Naive thymus-derived CD4-positive, alpha-beta T cell (primary cell): Measurements from ENCODE around the gene TPM2. TPM values are rescaled to one million over a fixed set of nuclear protein-coding genes. Genes with fewer than 3 reads are reported as not detected.

ENCODE experiments used
- ATAC-seq: fragments of 150-1000 bp; cut with Tn5 transposase; 2 replicates; pipeline ENCODE4 v1.10.0; 2021; ENCODE audit warnings: mild to moderate bottlenecking, moderate library complexity
- CTCF ChIA-PET: fragments of 350-600 bp; sonication (Branson Sonifier 250); formaldehyde crosslinking; loops from one replicate; lab custom pipeline; 2021; ENCODE audit warnings: antibody characterized with exemption; lab: Charles Lee
- POLR2A ChIA-PET: fragments of 350-600 bp; sonication (Branson Sonifier 250); formaldehyde crosslinking; loops from one replicate; lab custom pipeline; 2021; ENCODE audit warnings: antibody characterized with exemption, inconsistent platforms; lab: Charles Lee
- DNase-seq, 9 donors: peaks; one replicate each; pipeline versions ENCODE4 v3.0.0 to v3.0.0-alpha.2; 2020 to 2022; ENCODE audit warnings: mixed read lengths in 1 of 9
- H3K27ac ChIP-seq: one replicate; pipeline ENCODE4 v1.7.0; 2013; ENCODE audit warnings: mild to moderate bottlenecking, low read depth, low read length, moderate library complexity
- H3K27me3 ChIP-seq, 2 donors: one replicate each; pipeline ENCODE4 v1.7.0; 2013; ENCODE audit warnings: low read length in 2 of 2, mild to moderate bottlenecking in 2 of 2, moderate library complexity in 2 of 2; ENCODE audit not compliant: control insufficient read depth in 2 of 2, insufficient read depth in 2 of 2
- H3K36me3 ChIP-seq, 3 experiments: 1 replicate in 2 of 3; 2 replicates in 1 of 3; pipeline ENCODE4 v1.7.0; 2013; ENCODE audit warnings: low read length in 3 of 3, mild to moderate bottlenecking in 3 of 3, moderate library complexity in 1 of 3; ENCODE audit not compliant: insufficient read depth in 3 of 3, control insufficient read depth in 2 of 3
- H3K4me1 ChIP-seq, 2 donors: one replicate each; pipeline ENCODE4 v1.7.0; 2013; ENCODE audit warnings: low read length in 2 of 2, mild to moderate bottlenecking in 2 of 2, moderate library complexity in 1 of 2; ENCODE audit not compliant: control insufficient read depth in 2 of 2, insufficient read depth in 2 of 2
- H3K4me3 ChIP-seq: 2 replicates; pipeline ENCODE4 v1.7.0; 2013; ENCODE audit warnings: mild to moderate bottlenecking, low read length
- H3K9me3 ChIP-seq, 3 experiments: 1 replicate in 2 of 3; 2 replicates in 1 of 3; pipeline ENCODE4 v1.7.0; 2013; ENCODE audit warnings: low read length in 3 of 3; ENCODE audit not compliant: control insufficient read depth in 2 of 3
- H3K27ac Mint-ChIP-seq, 9 donors: one replicate each; pipeline ENCODE4 v1.8.0; 2020 to 2022; ENCODE audit warnings: mixed read lengths in 9 of 9, mild to moderate bottlenecking in 8 of 9, moderate library complexity in 5 of 9, inconsistent platforms in 2 of 9
- H3K27me3 Mint-ChIP-seq, 5 donors: one replicate each; pipeline ENCODE4 v1.8.0; 2021 to 2022; ENCODE audit warnings: mixed read lengths in 5 of 5, mild to moderate bottlenecking in 1 of 5
- H3K36me3 Mint-ChIP-seq, 5 donors: one replicate each; pipeline ENCODE4 v1.8.0; 2020 to 2022; ENCODE audit warnings: mixed read lengths in 5 of 5, mild to moderate bottlenecking in 3 of 5, inconsistent platforms in 1 of 5
- H3K4me1 Mint-ChIP-seq, 7 donors: one replicate each; pipeline ENCODE4 v1.8.0; 2020 to 2022; ENCODE audit warnings: mixed read lengths in 7 of 7, mild to moderate bottlenecking in 3 of 7, inconsistent platforms in 1 of 7
- H3K4me3 Mint-ChIP-seq, 10 donors: one replicate each; pipeline ENCODE4 v1.8.0; 2020 to 2022; ENCODE audit warnings: mild to moderate bottlenecking in 10 of 10, mixed read lengths in 10 of 10, moderate library complexity in 6 of 10, inconsistent platforms in 2 of 10
- H3K9me3 Mint-ChIP-seq, 11 donors: one replicate each; pipeline ENCODE4 v1.8.0; 2020 to 2022; ENCODE audit warnings: mixed read lengths in 11 of 11, mild to moderate bottlenecking in 4 of 11, inconsistent platforms in 1 of 11, moderate library complexity in 1 of 11
- intact Hi-C, 2 donors: fragments of 100-400 bp; cut with micrococcal nuclease; formaldehyde crosslinking; loops; one replicate each; pipeline ENCODE4 v1.15.1; 2023
- polyA plus RNA-seq, 2 donors: library from polyadenylated mRNA; unstranded; fragments of 300-500 nt; fragmentation: Illumina TruSeq; gene quantifications; one replicate each; pipeline ENCODE4 v1.2.3, GENCODE V29; 2021
- total RNA-seq, 6 experiments: library from RNA in 5 of 6; stranded (reverse) in 5 of 6; gene quantifications; 1 replicate in 5 of 6; 2 replicates in 1 of 6; pipeline ENCODE4 v1.2.3 and lab custom pipeline; 2021 to 2026

The TPM2 gene
- total and polyA plus RNA-seq, 7 experiments from 2014 or later = 0.87 to 136 (median 40.0) TPM; not detected in 1

GRCh38 chr9:35661756-35662350 lies 27.9 kb downstream of the TPM2 start:
- Histone ChIP-seq H3K4me3 (peak overlapping the region; percentile 40), H3K27ac (peak overlapping the region; percentile 50), H3K4me1 (peaks cover 39 to 49% of the 10 kb centered on the region in 2 donors), H3K36me3 (peaks cover 0 to 12% (median 9%) of the 10 kb centered on the region in 3 experiments), H3K27me3 (no peaks in the 10 kb centered on the region), H3K9me3 (no peaks in the 10 kb centered on the region)
- peaks cover 0 to 13% (median 0%) of the 10 kb centered on the region in 11 donors for H3K9me3 Mint-ChIP-seq
- no peak for ATAC-seq
- H3K4me1 Mint-ChIP-seq = peaks cover 52 to 92% (median 86%) of the 10 kb centered on the region in 7 donors
- CTCF ChIA-PET = interaction anchor here (1.1 to 10.2 kb wide), 6 partner anchors 15 to 67 kb away, joined by 3 to 107 read pairs (median 42); partner anchors contain the start of genes CD72 and SIT1
- peak overlapping the region; percentile 65 to 84 (median 73) for H3K4me3 Mint-ChIP-seq
- intact Hi-C loops = no loop called here
- H3K27me3 Mint-ChIP-seq = peaks cover 0 to 6% (median 0%) of the 10 kb centered on the region in 5 donors
- H3K36me3 Mint-ChIP-seq = peaks cover 0 to 28% (median 16%) of the 10 kb centered on the region in 5 donors
- POLR2A ChIA-PET = interaction anchor here (0.7 to 11.8 kb wide), 7 partner anchors 9 to 69 kb away, joined by 3 to 264 read pairs (median 4); partner anchors contain the start of gene SIT1
- H3K27ac Mint-ChIP-seq = peak overlapping the region; percentile 56 to 100 (median 80)
- DNase-seq = peak in 4 of 9 donors; percentile 14 to 38 (median 34)

GRCh38 chr9:35660966-35661415 lies 28.7 kb downstream of the TPM2 start:
- Histone ChIP-seq H3K27ac (peak overlapping the region; percentile 99), H3K9me3 (no peaks in the 10 kb centered on the region), H3K4me3 (peak overlapping the region; percentile 21), H3K27me3 (no peaks in the 10 kb centered on the region), H3K4me1 (peaks cover 39 to 49% of the 10 kb centered on the region in 2 donors), H3K36me3 (peaks cover 0 to 12% (median 9%) of the 10 kb centered on the region in 3 experiments)
- Mint-ChIP-seq H3K9me3 (peaks cover 0 to 13% (median 0%) of the 10 kb centered on the region in 11 donors), H3K27ac (peak overlapping the region; percentile 30 to 100 (median 69)), H3K36me3 (peaks cover 0 to 25% (median 16%) of the 10 kb centered on the region in 5 donors), H3K4me3 (peak overlapping the region; percentile 23 to 93 (median 49)), H3K4me1 (peaks cover 57 to 93% (median 87%) of the 10 kb centered on the region in 7 donors), H3K27me3 (peaks cover 0 to 6% (median 0%) of the 10 kb centered on the region in 5 donors)
- DNase-seq (no peak), ATAC-seq (no peak)
- POLR2A ChIA-PET = interaction anchor here (0.6 to 11.8 kb wide), 10 partner anchors 10 to 88 kb away, joined by 3 to 264 read pairs (median 4); partner anchors contain the start of genes CREB3, GBA2, RGP1 and SIT1
- CTCF ChIA-PET = interaction anchor here (1.1 to 10.2 kb wide), 10 partner anchors 14 to 166 kb away, joined by 3 to 107 read pairs (median 6); partner anchors contain the start of genes CD72, CREB3, SIT1 and TESK1
- intact Hi-C loops = no loop called here

GRCh38 chr9:35659340-35659739 lies 30.4 kb downstream of the TPM2 start:
- intact Hi-C loops = loop anchor here in 1 of 2 donors (2.0 to 5.0 kb wide), 2 partner anchors 37 to 547 kb away; no protein-coding TSS in a partner anchor
- Mint-ChIP-seq H3K9me3 (peaks cover 0 to 13% (median 0%) of the 10 kb centered on the region in 11 donors), H3K4me1 (peaks cover 52 to 86% (median 82%) of the 10 kb centered on the region in 7 donors), H3K36me3 (peaks cover 0 to 25% (median 16%) of the 10 kb centered on the region in 5 donors), H3K27ac (peak overlapping the region; percentile 88 to 100 (median 98)), H3K4me3 (peak overlapping the region; percentile 78 to 95 (median 90)), H3K27me3 (peaks cover 0 to 6% (median 0%) of the 10 kb centered on the region in 5 donors)
- Histone ChIP-seq H3K27me3 (no peaks in the 10 kb centered on the region), H3K27ac (peak overlapping the region; percentile 99), H3K4me1 (peaks cover 39 to 49% of the 10 kb centered on the region in 2 donors), H3K9me3 (no peaks in the 10 kb centered on the region), H3K4me3 (peak overlapping the region; percentile 94), H3K36me3 (peaks cover 0 to 12% (median 9%) of the 10 kb centered on the region in 3 experiments)
- CTCF ChIA-PET = interaction anchor here (0.8 to 10.2 kb wide), 11 partner anchors 10 to 97 kb away, joined by 3 to 107 read pairs (median 15); partner anchors contain the start of genes CD72, CREB3, SIT1 and TESK1
- ATAC-seq (no peak), DNase-seq (no peak)
- POLR2A ChIA-PET = interaction anchor here (1.0 to 11.8 kb wide), 8 partner anchors 12 to 76 kb away, joined by 3 to 264 read pairs (median 9); partner anchors contain the start of genes CREB3, SIT1, TLN1 and TPM2

DNA sequence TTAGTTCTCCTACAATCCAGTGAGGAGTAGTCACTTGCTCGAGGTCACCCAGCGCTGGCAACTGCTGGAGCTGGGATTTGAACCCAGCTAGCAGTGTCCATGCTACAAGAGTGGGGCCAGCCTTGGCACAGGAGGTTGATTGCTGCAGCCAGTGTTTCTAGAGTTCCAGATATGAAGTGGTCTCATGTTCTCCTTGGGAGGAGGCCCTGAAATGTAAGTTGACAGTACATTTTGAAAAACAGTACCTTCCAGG lies 30.8 kb downstream of the TPM2 start:
- Histone ChIP-seq H3K4me3 (peak overlapping the region; percentile 94), H3K27me3 (no peaks in the 10 kb centered on the region), H3K9me3 (no peaks in the 10 kb centered on the region), H3K36me3 (peaks cover 0 to 12% (median 9%) of the 10 kb centered on the region in 3 experiments), H3K4me1 (peaks cover 39 to 49% of the 10 kb centered on the region in 2 donors), H3K27ac (peak overlapping the region; percentile 99)
- Mint-ChIP-seq H3K9me3 (peaks cover 0 to 13% (median 0%) of the 10 kb centered on the region in 11 donors), H3K4me3 (peak overlapping the region; percentile 78 to 95 (median 90)), H3K36me3 (peaks cover 0 to 25% (median 16%) of the 10 kb centered on the region in 5 donors), H3K27ac (peak overlapping the region; percentile 88 to 100 (median 98)), H3K4me1 (peaks cover 52 to 86% (median 81%) of the 10 kb centered on the region in 7 donors), H3K27me3 (peaks cover 0 to 6% (median 0%) of the 10 kb centered on the region in 5 donors)
- CTCF ChIA-PET = interaction anchor here (0.8 to 10.2 kb wide), 14 partner anchors 10 to 117 kb away, joined by 3 to 107 read pairs (median 7); partner anchors contain the start of genes CD72, CREB3, SIT1 and TESK1
- intact Hi-C loops = loop anchor here (1.0 to 5.0 kb wide), 13 partner anchors 13 to 547 kb away; partner anchors contain the start of genes CREB3 (in 1 of the 2), GBA2 (in 1 of the 2), HINT2 (in 1 of the 2) and RGP1 (in 1 of the 2)
- no peak for ATAC-seq
- POLR2A ChIA-PET = interaction anchor here (1.0 to 11.8 kb wide), 11 partner anchors 11 to 586 kb away, joined by 3 to 264 read pairs (median 6); partner anchors contain the start of genes CREB3, GBA2, RGP1 and SIT1
- no peak for DNase-seq

- peaks cover 39 to 49% of the 10 kb centered on the region in 2 donors for H3K4me1 ChIP-seq
- H3K27me3 ChIP-seq = no peaks in the 10 kb centered on the region
- peak within 1 kb of the TSS; percentile 99 for H3K27ac ChIP-seq
- POLR2A ChIA-PET = interaction anchor here (0.6 to 11.8 kb wide), 24 partner anchors 11 to 1023 kb away, joined by 3 to 264 read pairs (median 4); partner anchors contain the start of genes CD72, CREB3, GBA2 and RGP1
- peaks cover 0 to 13% (median 0%) of the 10 kb centered on the region in 11 donors for H3K9me3 Mint-ChIP-seq
- H3K27me3 Mint-ChIP-seq = peaks cover 0 to 6% (median 0%) of the 10 kb centered on the region in 5 donors
- ATAC-seq (peak; percentile 86), DNase-seq (peak; percentile 80 to 94 (median 87))
- H3K4me3 ChIP-seq = peak within 1 kb of the TSS; percentile 94
- H3K9me3 ChIP-seq = no peaks in the 10 kb centered on the region
- peaks cover 0 to 25% (median 16%) of the 10 kb centered on the region in 5 donors for H3K36me3 Mint-ChIP-seq
- peaks cover 49 to 86% (median 76%) of the 10 kb centered on the region in 7 donors for H3K4me1 Mint-ChIP-seq
- H3K36me3 ChIP-seq = peaks cover 0 to 12% (median 9%) of the 10 kb centered on the region in 3 experiments
- H3K27ac Mint-ChIP-seq = peak within 1 kb of the TSS; percentile 97 to 100 (median 100)
- intact Hi-C loops = loop anchor here (1.0 to 5.0 kb wide), 13 partner anchors 12 to 546 kb away; partner anchors contain the start of genes CREB3 (in 1 of the 2), GBA2 (in 1 of the 2), HINT2 (in 1 of the 2) and RGP1 (in 1 of the 2)
- CTCF ChIA-PET = interaction anchor here (0.5 to 10.2 kb wide), 25 partner anchors 11 to 283 kb away, joined by 3 to 107 read pairs (median 4); partner anchors contain the start of genes CD72, CREB3, GBA2 and RGP1
- H3K4me3 Mint-ChIP-seq = peak within 1 kb of the TSS; percentile 78 to 95 (median 90)
Observed at GRCh38 chr9:35658137-35658967, 31.4 kb downstream of the TPM2 start, which contains the start of gene CCDC107. Gene CCDC107, plus strand, starts transcription at chr9:35658292. Its CDS starts 88 bp downstream, at chr9:35658380.
